NCI-H748 (cell line): ENCODE results near the gene TMED6.

ENCODE experiments used
- DNase-seq: peaks from one replicate; lab custom pipeline; 2025; ENCODE audit not compliant: unreplicated experiment; lab: John Stamatoyannopoulos, UW

The TMED6 gene

DNA sequence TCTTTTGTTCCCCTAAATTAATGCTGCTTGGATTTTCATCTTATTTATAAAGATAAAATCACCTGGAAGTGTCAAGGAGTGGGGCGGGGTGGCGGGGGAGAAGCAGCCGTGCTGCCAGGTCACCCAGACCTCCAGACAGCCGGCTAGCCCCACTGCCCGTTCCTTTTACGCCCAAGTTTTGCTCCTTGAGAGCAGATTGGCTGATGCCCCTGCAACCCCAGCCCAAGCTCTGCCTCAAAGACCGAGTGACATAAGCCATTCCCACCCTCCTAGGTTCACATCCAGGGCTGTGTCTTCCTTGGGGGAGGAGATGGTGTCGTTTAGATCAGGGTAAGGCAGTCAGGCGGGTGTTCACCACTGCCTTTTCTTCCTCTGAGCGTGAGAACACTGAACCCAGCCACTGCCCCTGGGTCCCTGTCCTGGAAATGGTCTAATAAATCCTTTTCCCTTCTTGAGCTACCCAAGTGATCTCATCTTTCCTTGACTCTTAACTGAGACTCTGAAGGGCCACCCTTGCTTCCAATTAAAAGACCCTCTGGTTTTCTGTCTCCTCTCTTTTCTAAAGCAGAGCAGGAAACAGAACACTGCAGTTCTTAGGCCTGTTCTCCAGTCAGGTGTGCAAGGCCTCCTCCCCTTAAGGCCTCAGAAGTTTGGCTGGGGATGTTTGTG is 26.9 kb downstream of the TMED6 start:
- DNase-seq, result no peak

DNA sequence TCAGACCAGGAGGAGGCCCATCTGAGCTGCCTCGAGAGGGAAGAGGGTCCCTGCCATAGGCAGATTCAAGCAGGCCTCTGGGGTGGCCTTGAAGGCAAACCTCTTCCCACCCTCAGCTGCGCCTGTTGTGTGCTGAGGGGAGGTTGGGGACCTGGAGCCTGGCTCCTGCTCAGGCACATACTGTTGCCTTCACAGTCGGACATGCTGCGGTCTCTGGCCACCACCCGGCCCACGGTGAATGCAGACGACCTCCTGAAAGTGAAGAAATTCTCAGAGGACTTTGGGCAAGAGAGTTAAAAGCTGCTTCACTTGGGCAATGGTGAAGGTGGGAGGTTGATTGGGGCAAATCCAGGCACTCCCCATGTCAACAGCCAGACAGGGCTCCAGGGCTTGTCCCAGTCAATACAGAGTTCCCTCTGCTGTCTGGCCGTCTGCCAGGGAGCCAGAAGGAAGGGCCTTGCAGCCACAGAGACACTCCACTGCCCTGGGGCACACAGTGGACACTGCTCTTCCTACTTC is 27.5 kb downstream of the TMED6 start:
- DNase-seq, result no peak

DNA sequence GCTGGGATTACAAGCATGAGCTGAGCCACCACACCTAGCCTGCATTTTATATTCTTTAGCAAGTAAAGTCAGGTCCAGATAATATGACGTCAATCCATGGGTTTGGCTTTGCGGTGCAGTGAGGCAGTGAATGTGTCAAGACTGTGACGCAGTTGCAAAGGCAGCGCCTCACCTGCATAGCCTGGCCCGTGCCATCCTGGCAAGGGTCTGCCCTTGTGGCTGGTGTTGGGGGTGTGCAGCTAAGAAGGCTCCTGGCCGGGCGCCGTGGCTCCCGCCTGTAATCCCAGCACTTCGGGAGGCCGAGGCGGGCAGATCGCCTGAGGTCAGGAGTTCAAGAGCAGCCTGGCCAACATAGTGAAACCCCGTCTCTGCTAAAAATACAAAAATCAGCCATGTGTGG is 28.2 kb downstream of the TMED6 start:
- no peak for DNase-seq

DNA sequence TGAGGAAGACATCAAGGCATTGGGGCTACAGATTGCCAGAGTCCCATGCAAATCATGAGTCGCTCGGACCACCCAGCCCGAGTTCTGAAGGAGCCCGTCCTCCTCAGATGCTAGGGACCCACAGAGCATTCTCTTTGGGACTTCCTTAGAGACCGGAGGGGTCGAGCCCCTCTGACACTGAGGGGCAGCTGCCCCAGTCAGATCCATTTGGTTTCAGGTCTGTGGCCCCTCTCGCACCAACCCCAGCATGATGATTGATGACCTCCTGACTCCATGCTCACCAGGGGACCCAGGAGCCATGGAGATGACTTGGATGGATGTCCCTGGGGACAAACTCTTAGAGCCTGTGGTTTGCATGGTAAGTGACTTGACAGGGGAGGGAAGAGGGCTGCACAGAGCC is 29.2 kb downstream of the TMED6 start:
- no peak for DNase-seq

DNA sequence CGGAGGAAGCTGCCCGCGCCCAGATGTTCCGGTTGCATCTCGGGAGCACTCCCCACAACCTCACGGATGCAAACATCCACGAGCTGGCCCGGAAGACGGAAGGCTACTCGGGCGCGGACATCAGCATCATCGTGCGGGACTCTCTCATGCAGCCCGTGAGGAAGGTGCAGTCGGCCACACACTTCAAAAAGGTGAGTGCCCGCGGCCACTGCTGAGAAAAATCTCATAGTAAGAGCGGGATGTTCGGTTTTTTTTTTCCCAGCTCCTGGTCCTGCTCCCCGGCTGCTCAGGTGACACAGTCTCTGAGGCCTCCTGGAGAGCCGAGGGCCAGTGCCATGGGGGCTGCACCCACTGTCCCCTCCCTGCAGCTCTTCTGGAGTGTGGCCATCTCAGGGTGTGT is 30.5 kb downstream of the TMED6 start:
- no peak for DNase-seq

DNA sequence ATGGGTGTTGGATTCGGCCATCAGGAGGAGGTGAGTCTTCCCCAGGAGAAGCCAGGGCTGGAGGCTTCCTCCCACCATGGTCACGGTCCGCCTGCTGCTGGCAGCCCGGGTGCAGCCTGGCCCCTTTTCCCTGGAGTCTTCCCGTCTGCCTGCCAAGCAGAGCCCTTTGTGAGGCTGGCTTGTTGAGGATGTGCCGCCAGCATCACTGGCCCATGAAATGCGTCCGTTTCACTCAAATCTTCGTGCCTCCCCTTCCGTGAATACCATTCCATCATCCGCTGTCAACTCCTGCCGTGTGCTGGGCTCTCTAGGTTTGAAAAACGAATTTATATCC is 30.9 kb downstream of the TMED6 start:
- DNase-seq, result no peak

DNA sequence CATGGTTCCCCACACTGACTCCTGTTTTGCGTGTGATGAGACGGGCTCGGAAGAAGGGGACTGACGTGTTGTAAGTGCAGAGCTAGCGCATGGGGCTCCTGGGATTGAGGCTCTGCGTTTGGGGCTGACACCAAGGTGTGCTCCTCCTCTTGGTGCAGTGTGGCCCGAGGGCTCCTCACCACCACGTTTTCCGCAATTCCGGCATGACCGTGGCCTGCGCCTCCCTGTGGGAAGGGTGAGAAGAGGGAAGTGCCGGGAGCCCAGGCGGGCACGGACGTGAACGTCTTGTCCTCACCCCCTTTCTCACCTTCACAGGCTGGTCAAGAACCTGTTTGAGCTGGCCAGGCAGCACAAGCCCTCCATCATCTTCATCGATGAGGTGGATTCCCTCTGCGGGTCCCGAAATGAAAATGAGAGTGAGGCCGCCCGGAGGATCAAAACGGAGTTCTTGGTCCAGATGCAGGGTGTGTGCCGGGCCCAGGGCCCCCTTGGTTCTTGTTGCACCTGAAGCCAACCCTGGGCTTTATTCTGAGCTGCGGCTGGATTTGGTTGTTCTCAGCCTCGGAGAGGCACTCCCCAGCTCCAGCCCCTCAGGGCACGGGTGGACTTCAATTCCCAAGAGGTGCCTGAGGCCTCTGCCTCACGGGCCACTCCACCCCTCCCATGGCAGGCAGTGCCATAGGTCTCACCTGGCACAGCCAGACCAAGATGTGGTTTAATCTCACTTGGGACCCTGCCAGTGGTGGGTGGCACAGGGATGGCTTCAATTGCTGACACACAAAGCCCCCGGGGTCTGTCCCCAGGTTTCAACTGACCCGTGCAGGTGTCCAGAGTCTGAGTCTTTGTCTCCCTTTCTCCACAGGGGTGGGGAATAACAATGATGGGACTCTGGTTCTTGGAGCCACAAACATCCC is 31.5 kb downstream of the TMED6 start:
- no peak for DNase-seq

DNA sequence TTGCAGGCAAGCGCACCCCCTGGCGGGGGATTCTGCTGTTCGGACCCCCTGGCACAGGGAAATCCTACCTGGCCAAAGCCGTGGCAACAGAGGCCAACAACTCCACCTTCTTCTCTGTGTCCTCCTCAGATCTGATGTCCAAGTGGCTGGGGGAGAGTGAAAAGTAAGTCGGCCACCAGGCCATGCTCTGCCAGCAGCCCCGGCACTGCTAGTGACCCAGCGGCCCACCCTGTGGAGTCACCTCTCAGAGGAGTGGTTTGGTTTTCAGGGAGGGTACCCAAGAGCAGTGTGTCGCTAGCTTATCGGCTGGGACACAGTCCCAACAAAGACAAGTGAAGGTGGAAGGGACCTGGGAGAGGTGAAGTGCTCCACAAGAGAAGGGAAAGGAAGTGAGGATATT is 32.2 kb downstream of the TMED6 start:
- DNase-seq, result no peak

DNA sequence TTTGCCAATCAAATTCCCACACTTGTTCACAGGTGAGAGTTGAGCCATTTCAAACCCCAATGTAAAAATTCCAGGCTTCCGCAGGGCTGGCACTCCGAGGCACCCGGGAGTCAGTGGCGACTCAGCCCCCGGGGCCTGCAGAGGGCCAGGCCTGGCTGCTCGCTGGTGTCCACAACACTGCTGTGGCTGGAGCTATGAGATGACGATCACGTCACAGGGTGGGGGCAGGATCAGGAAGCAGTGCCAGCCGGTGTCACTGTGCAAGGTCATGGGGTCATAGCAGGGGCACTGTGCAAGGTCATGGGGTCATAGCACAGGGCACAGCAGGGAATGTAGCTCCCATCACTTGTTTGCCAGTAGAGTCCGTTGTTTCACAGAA is 32.7 kb downstream of the TMED6 start:
- no peak for DNase-seq

DNA sequence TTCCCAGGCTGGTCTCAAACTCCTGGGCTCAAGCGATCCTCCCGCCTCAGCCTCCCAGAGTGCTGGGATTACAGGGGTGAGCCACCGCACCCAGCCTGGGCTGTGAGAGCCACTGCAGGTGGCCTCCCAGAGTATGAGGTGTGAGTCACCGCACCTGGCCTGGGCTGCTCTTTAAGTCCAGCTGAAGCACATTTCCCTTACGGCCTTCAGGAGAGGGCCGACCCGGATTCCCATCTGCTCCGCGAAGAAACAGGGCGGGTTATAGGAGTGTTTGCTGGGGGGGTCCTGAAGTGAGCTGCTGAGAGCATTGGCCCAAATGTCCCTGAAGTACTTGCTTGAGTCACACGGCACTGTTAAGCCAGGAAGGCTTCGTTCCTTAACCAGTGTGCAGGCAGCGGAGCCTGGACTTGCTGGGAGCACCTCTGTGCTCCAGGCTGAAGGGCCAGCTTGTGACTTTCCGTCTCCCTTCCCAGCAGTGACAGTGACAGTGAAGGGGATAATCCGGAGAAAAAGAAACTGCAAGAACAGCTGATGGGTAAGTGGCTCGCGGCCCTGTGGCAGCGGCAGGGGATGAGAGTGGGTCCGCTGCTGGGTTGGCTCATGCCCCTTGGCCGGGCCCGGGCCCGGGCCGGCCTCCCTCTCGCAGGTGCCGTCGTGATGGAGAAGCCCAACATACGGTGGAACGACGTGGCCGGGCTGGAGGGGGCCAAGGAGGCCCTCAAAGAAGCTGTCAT is 33.2 kb downstream of the TMED6 start:
- DNase-seq, result no peak

DNA sequence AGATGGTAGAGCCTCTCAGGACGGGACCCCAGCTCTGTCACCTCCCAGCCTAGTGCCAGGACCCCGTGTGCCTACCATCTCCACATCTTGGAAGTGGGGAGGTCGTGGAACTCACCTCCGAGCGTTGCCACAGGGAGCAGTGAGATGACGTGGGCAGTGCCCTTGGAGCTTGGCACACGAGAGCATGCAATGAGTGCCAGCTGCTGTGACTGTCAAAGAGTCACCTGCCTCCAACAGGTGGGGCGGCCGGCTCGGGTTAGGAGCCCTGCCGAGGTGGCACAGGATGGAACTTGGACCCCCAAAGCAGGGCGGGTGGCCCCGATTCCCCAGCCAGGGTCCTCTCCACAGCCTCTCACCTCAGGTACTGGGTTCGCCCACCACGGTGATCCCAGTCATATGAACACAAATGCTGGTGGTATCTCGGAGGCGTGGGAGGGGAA is 35.0 kb downstream of the TMED6 start:
- DNase-seq, result no peak

DNA sequence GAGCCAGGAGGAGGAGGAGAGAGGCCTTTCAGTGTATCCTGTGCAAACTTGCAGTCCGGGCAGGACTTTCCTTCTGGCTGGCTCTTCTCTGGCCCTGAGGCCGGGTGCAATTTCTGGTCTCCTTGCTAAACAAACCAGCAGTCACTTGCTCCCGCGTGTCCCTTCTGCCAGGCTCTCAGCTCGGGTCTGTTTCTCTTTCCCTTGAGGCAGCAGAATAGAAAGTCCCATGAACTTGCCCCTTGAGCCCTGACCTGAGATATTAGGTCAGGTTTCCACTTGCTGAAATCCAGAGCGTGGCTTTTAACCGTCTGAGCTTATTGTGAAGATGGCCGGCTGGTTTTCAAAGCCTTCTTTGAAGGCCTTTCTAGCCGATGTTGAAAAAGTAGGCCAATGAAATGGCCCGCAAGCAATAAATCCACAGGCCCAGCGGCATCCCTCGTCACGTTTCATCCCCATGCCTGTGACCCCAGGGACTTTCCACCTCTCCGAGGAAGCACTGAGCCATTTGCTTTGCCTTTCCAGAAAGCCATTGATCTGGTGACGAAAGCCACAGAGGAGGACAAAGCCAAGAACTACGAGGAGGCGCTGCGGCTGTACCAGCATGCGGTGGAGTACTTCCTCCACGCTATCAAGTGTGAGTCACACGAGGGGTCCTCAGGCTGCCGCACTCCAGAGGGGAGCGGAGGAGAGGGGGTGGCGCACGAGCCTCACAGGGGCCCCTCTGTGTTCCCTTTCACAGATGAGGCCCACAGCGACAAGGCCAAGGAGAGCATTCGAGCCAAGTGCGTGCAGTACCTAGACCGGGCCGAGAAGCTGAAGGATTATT is 35.9 kb downstream of the TMED6 start:
- DNase-seq, result no peak

DNA sequence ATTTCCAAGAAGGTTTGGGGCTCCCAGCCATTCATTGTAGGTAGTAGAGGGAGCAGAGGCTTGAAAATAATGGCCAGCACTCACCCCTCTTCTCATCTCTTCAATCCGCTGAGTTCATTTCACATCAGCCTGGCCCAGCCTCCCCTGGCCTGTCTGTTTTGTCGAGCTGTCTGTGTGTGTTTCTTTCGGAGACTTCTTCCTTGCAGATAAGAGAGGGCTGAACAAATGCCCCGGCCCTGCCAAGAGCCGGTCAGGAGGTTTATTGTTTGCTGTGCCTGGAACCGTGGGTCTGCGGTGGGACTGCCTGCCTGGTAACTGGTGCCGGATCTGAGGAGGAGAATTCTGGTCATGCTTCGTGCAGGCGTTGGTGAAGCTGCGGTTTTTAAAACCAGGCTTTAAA is 37.1 kb downstream of the TMED6 start:
- no peak for DNase-seq

DNA sequence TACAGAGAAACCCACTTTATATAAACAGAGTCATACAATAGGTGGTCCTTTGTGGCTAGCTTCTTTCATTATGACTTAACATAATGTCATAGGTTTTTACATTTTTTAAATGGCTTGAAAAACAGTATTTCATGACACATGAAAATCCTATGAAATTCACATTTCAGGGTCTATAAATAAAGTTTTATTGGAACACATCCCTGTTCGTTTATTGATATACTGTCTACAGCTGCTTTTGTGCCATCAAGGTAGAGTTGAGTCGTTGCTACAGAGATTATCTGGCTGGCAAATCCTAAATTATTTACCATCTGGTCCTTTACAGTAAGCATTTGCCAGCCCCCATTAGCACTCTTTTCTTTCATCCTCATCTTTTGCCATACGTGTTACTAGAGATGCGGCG is 38.1 kb downstream of the TMED6 start:
- DNase-seq, result no peak

DNA sequence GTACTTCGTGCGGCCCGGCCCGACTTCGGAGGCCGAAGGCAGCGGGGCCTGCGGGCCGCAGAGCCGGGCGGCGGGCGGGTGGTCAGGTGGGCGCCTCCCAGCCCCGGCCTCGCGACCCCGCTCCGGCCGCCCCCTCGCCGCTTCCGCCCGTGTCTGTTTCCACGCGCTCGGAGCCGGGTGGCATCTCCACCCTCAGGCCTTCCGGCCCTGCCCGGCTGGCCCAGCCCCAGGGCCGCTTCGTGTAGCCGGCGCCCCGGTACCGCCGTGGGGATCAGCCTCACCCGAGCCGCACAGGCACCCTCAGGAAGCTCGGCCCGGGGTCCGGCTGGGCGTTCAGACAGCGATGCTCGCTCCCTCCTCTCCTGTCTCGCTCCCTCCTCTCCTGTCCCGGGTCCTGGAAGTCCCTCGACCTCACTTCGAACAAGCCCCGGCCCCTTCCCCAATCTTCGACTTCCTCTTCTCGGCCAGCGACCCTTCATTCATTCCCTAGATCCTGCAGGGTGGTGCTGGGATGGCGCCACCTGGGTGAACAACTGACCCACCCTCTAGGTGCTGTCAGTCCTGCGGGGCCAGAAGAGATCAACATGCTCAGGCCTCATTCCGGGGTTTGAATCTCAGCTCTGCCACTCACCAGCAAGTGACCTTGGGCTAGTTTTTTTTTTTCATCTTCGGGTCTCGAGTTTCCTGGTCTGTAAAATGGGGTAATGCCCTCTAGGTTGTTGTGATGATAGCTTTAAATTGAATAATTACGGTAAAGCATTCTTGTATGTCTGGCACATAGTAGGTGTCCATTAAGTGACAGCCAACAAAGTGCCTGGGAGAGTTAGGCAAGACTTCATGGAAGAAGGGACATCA is 39.8 kb downstream of the TMED6 start:
- peak; percentile 36 for DNase-seq

DNA sequence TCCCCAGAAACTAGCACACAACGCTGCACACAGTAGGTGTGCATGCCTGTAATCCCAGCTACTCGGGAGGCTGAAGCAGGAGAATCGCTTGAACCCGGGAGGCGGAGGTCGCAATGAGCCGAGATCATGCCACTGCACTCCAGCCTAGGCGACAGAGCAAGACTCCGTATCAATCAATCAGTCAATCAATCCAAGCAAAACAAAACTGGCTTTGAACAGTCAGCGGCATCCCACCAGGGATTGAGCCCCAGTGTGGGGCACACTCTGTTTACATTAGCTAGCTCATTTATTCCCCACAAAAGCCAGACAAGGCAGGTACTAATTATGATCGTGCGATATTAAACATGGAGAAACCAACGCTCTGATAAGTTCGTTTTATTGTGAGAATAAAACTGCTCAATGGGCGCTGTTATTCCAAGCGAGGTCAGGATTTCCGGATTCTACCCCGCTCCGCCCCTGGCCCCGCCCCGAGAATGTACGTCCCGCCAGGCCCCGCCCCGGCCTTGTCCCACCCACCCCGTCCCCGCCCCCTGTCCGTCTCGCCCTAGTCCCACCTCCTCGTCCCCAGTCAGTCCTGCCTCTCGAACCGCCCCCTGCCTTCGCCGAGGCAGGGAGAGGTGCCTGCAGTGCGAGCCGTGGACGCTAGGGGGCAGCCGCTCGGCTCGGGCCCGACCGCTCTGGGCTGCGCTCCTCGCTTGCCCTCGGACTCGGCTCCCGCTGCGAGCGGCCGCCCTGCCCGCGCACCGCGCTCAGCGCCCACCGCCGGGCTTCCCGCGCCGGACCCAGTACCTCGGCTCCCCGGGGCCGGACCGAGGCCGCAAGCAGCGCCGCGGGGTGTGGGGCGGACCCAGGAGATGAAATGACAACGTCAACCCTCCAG is 40.7 kb downstream of the TMED6 start, which contains the start of gene VPS4A:
TSS of gene VPS4A (plus strand) at position 698 of the 880 bp plus-strand sequence. CDS start at position 860, 162 bp downstream.
- peak; percentile 87 for DNase-seq

DNA sequence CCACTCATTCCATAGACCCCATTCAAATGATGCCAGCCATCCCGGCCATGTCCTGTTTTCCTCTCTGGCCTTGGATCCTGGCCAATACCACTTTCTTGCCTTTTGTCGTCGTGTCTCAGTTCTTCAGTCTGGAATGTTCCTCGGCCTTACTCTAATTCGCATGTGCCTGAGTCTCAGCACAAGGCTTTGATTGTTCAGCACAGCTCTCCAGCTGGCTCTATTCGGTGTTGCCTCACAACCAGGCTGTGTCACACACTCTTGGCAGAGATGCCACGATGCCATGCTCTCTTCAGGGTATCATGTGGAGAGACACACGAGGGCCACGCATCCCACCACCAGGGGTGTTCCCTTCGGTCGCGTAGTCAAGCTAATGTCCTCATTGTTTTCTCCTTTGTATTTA is 42.3 kb downstream of the TMED6 start:
- no peak for DNase-seq

DNA sequence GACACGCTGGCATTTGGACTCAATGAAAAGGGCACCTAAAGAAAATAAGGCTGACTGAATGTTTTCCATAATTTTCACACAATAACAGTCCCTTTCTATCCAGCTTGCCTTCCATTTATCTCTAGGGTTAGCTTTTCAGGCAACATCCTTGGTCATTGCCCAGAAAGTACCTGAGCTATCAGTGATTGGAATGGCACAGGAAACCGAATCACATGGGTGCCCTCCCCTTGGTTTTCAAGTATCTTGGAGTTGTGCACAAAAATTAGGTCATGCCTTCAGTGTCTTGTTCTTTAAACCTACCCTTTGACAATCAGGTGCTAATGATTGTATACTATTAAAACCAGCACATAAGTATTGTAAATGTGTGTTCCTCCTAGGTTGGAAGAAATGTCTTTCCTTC is 43.7 kb downstream of the TMED6 start:
- DNase-seq, result no peak

DNA sequence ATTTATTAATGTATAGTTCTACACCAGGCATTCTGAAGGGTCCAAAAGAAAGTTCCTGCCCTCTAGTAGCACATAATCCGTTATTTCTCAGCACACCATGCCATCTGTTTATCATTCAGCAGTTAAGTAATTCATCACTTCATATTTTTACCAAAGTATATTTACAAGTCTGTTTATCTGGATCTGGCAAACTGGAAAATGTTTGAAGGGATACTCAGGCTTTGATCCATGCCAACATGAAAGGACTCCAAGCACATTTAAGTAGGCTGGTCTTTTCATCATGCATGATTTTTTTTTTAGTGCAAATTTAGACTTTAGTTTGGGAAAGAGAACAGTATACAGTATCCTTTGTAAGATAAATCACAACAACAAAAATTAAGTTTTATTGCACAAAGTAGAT is 44.5 kb downstream of the TMED6 start:
- DNase-seq, result no peak
